ENCODE results near the gene GSTO1. TPM values are rescaled to one million over a fixed set of nuclear protein-coding genes. Genes with fewer than 3 reads are reported as not detected.
A peak's percentile ranks its signal among the peaks of the same experiment; 100 is the strongest.

GSTO1 gene
- total RNA-seq, 1 experiment from 2014 or later: 189 TPM

DNA sequence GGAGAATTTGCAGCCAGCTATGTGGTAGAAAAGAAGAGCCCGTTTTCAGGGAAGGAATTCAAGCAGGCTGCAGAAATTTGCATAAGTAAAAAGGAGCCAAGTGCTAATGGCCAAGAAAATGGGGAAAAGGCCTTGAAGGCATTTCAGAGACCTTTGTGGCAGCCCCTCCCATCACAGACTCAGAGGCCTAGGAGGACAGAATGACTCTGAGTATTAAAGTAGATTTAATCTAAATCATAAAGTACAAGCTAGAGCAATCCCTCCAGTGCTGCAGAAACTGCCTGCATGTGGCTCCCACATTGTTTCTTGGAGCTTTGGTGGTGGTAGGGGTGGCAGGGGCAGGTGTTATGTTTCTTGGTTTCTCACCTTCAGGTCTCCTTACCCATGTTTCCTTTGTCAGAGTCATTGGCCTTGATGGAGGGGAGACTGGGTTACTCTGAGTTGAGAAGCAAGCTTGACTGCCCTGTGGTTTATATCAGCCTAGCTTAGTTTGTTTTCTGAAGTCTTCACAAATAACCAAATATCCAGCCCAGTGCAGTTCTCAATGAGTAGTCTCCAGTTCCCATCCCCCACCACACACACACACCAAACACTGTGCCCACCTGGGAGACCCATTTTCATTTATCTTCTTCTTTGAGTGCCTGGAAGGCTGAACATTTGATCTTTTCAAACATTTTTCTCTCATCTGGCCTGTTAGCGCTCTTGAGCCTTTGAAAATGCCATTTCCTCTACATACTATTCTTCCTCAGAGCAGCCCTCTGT, 49.1 kb downstream of the GSTO1 start:
- DNase-seq (ENCODE audit: low read depth): no peak

DNA sequence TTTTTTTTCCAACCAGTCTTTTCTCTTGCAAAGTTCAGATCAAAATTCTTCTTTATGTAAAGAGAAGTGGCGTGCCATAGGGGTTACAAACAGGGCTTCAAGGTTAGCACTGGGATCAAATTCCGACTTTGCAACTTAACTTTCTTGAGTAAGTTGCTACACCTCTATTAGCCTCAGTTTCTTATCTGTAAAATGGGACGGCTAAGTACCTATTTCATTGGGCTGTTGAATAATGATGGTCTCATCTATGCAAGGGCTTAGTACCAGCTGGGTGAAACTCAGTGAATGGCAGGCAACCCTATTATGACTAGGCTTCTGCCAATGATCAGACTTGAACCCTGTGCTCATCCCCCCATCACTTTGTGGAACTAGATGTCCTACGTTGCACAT, 49.7 kb downstream of the GSTO1 start:
- DNase-seq (ENCODE audit: low read depth): no peak

DNA sequence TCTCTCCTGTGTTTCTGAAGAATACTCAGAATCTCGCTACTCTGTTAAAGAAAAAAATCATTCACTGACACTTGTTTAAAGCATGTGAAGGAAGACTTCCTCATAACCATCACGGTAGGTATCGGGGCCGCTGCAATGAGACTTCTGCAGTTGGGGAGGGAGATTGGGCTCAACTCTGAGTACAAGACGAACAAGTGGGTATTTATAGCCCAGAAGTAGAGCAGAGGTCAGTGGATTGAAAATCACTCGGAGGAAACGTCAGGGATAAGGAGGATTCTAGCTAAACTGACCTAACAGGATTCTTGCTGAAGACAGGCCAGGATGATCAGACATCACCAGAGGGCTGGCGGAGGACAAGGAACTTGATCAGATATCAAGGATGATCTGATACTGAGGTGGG, 50.2 kb downstream of the GSTO1 start:
- no peak for DNase-seq (ENCODE audit: low read depth)

GRCh38 chr10:104306897-104307296, 52.2 kb downstream of the GSTO1 start:
- no peak for DNase-seq (ENCODE audit: low read depth)

DNA sequence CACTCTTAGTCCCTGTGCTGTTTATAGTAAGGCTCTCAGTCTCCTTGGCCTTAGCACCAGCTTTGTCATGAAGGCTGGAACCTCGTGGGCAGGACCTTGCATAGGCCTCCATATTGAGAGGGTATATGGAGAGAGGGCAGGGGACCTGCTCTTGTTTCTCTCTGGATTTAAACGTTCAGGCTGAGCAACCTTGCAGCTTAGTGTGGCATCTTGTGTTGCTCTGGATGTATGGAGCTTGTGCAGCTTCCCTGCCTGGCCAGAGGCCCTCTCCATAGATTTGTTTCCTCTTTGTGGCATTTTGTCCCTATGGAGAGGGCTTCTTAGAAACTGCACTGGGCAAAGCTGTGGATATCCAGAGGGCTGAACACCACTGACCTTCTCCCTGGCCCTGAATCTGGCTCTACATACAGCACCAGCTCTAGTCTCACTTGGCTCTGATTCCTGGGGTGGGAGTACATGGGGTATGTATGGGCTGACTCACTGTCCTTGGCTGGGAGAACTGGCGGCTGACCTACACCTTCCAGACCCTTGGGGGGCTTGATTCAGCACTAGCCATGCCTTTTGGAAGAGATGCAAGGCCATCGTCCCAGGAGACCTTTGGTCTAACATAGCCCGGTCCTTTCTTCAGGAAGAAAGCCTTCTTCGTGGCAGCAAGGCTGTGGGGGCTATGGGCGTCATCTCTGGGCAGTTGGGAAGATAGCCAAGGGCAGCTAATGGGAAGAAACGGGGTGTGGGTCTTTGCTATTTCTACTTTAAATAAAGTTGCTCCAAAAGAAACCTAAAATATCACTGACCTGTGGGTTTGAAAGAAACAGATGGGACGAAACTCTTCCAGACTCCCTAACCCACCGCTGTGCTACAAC, 53.1 kb downstream of the GSTO1 start:
- DNase-seq (ENCODE audit: low read depth): no peak

DNA sequence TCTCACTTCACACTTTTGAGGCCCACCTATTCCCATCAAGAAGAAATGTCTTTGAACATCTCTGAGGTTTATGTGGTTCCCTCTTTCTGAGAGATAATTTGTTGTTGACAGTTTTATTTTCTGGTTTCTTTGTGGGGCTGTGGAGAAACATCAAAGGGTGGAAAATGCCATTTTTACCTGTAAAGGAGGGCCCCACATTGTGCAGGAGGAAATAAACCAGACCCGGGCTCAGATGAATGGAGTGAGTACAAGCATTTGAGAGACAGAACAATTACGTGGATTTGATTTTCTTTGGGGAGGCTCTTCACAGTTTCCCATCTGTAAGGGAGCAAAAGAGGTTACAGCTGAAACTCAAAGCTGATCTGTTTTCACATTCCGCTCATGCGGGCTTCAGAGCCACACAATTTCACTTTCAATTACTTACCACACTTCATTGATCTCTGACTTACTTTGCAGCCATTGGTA, 53.8 kb downstream of the GSTO1 start:
- DNase-seq (ENCODE audit: low read depth): no peak

DNA sequence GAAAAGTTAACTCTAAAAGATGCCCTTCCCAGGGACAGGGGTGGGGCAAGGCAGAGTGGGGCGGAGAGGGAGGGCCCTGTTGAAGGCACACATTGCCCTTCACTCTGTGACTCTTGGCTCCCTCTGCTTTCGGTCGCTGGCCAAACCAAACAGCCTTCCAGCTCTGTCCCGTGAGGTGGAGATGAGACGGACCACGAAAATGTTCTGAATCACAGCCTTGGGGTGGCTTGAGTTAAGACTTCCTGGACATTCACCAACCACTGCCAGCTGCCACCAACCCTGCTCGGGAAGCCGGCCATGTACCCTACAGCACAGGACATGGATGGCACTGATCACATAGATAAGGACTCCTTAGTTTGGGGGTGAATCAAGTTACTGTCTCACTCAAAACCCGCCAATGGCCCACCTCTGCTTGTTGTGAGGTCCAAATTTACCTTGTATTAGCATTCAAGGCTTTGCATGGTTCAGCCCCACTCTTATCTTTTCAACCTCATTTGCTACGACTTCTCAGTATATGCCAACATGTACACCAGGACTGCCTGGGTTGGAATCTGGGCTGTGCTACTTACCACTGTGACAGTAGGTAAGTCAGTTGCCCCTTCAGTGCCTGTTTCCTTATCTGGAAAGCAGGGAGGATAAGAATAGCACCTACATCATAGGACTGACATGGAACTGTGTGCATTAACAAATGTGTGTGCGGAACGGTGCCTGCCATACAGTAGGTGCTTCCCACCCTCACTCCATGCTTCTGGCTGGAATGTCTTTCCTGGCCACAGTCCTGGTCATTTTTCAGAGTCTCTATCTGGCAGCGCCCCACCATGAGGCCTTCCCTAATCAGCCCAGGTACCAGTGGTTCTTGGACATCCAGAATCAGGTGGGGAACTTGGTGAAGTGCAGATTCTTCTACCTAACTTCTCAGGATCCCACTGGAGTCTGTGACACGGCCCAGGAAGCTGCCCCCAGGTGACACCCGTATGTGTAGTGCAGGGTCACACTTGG, 55.6 kb downstream of the GSTO1 start:
- DNase-seq (ENCODE audit: low read depth): peak; percentile 91

DNA sequence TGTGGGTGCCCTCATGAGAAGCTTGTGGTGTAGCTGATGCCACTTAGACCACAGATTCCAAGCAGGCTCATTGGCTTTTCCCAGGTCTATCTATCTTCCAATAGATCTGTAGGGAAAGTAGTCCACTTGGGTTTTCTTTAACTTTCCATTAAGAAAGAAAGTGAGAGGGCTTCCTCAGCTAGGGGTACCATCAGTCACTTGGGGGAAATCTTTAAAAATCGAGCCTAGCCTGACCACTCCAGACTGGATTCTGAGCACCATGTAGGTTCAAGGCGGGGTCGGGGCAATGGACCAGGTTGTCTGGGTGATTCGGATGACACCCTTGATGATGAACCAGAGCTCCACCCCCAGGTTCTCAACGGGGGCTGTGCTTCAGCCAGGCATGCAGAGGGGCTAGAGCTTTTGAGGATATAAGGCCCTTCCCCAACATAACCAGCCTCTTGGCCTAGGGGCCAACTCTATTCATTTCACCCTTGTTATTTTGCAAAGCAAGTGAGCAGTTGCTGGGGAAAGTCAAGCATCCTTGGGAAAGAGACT, 56.6 kb downstream of the GSTO1 start:
- DNase-seq (ENCODE audit: low read depth): no peak

- no peak for DNase-seq (ENCODE audit: low read depth)
Measured at GRCh38 chr10:104314591-104315485, 60.1 kb downstream of the GSTO1 start.

GRCh38 chr10:104315486-104315921, 60.8 kb downstream of the GSTO1 start:
- DNase-seq (ENCODE audit: low read depth): no peak

GRCh38 chr10:104316321-104317099, 61.8 kb downstream of the GSTO1 start:
- no peak for DNase-seq (ENCODE audit: low read depth)

Other genes starting within 250 kb of the GSTO1 start
- gene COL17A1, start 169.0 kb upstream of the GSTO1 start, total RNA-seq (2014; rRNA removed; shearing (Covaris generic)): 2.0 and 2.6 TPM in 2 replicates
- 12.0 and 13.3 TPM in 2 replicates for gene SFR1, start 132.7 kb upstream of the GSTO1 start, total RNA-seq (2014; rRNA removed; shearing (Covaris generic))
- 0.24 and 0.78 TPM in 2 replicates for gene CFAP43, start 22.5 kb upstream of the GSTO1 start, total RNA-seq (2014; rRNA removed; shearing (Covaris generic))
- 2.3 and 2.6 TPM in 2 replicates for gene GSTO2, start 14.3 kb downstream of the GSTO1 start, total RNA-seq (2014; rRNA removed; shearing (Covaris generic))
- 3.9 and 4.0 TPM in 2 replicates for gene ITPRIP, start 83.6 kb downstream of the GSTO1 start, total RNA-seq (2014; rRNA removed; shearing (Covaris generic))
- 0.48 and 0.49 TPM in 2 replicates for gene CFAP58, start 98.9 kb downstream of the GSTO1 start, total RNA-seq (2014; rRNA removed; shearing (Covaris generic))